ENCODE data around the gene AGAP1.

The AGAP1 gene

DNA sequence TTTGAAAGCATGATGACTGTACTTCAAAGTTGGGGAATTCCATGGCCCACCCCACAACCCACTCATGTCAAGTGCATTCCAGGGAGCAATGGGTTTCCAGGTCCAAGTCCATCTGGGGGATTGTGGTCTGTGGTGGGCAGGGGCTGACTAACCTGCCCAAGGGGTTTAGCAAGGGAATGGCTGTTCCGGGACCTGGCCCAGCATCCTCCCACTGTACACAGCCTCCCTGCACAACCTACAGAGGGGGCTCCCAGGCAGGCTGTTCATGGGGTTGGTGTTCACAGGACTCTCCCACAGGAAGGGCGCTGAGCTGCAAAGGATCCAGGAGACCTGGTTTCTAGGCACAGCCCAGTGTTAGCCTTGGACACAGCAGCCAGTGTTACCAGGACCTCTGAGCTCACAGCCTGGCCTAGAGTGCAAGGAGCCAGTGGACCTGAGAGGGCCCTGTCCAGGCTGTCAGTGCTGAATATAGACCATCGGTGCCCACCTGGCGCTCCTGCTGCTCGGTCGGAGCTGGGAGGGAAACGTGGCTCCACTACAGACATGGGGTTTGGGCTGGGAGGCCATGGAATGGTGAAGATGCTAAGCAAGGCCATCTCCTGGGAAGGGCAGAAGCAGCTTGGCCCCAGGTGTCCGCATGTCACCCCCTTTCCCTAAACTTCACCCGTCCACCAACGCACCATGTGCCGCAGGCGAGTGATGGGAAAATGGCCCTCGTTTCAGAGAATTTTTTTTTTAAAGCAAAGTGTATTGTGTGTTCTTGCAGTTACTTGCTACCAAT, 357.1 kb downstream of the AGAP1 start:
- in situ Hi-C loops (cut with HindIII; ENCODE audit: low sequenced_read_pairs), result no loop called here

DNA sequence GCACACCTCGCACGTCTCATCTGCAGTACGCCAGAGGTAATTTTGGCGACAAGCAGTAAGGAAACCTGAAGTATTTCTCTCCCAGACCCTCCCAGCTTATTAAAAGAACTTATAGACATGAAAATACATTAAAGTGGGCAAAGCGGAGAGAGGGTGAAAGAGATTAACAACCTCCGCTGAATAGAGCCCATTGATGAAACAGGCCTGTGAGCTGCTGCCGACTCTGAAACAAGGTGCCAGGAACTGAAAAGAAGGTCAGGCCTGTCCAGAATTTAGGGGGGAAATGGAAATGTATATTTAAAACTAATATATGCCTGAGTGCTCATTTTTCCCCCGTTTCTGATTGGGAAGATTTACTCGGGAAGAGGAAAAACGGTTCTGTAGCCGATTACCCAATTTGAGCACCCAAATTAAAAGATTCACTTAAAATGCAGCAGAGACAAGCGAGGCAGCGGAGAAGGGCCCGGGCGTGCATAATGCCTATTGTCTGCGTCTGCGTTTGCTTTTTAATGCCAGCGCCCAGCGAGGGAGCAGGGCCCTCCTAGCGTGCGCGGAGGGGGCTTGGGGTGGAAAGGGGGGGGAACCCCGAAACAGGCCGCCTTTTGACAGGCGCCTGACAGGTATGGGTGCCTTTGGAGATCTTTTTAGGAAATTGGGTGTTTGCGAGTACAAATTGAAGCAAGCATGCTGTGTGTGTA, 358.1 kb downstream of the AGAP1 start:
- in situ Hi-C loops (cut with HindIII; ENCODE audit: low sequenced_read_pairs), result no loop called here

DNA sequence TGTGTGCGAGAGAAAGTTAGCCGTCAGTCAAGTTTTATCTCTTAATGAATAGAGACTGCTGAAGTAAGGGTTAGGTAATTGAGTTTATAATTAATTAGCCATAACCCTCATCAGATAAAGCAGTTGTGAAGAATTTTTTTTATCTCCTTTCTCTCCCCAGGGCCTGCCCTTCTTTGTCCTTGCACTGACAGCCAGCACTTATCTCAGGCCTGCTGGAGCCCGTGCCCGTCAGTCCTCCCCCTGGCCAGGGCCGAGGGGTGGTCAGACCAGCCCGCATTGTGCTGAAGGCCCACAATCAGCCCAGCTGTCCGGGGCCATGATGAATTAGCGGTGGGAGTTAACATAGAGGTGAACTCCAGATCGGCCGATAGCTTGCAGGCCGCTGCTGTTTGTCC, 358.7 kb downstream of the AGAP1 start:
- in situ Hi-C loops (cut with HindIII; ENCODE audit: low sequenced_read_pairs), result no loop called here

DNA sequence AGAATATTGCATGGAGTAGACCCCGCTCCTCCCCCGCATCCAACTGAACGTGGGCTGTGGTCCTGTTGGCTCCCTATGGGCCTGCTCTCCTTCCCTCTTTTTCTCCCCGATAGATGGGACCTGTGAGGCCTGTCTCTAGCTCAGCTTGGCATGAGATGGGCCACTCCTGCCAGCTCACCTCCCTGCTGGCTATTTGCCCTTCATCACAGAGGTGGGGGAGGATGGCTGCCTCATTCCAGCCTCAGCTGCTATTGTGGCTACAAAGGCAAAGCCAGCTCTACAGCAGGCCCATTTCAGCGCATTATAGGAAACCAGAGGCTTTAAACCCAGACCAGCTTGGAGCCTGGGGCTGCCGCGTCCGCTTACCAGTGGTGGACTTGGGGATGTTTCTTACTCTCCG, 360.4 kb downstream of the AGAP1 start:
- in situ Hi-C loops (cut with HindIII; ENCODE audit: low sequenced_read_pairs), result no loop called here

DNA sequence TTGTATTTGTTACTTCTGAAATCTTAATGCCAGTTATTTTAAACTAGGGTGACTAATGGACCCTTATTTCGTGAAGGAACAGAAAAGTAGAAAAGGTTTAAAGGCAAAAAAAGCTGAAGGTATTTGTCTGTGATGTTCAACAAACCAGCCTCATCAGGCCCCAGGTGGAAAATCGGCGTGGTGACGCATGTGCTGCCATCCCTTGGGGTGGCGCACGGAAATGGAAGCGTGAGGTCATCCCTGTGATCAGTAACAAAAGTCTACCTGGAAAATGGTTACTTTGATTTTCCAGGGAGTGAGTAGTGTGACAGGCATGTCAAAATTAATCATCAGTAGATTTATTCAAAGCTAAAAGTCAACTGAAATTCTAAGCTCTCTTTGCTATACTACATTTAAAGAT, 361.2 kb downstream of the AGAP1 start:
- in situ Hi-C loops (cut with HindIII; ENCODE audit: low sequenced_read_pairs), result no loop called here

DNA sequence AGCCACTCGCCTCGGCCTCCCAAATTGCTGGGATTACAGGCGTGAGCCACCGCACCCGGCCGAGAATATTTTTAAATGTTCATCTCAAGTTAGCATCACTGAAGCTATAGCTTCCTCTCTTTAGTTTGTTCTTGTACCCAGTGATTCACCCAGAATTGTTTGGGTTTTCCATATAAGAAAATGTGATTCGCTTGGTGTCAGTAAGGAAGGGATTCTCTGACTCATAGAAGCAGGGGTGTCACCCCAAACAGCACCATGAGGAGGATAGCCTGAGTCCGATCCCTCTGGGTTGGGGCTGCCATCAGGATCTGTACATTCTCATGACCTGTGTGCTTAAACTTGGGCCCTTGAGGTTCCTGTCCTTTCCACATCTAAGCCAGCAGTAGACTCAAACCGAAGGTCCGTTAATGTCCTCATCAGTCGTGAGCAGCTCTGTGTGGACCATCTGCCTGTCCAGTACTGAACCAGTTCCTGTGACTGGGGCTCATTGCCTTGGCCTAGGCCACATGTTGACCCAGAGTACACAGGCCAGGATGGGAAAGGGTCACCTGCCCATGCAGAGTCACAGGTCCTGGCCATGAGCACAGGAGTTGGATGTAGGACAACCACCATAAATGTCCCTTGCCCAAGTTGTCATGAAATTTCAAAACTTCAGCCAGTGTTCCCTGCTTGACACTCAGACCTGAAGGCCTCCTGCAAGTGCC, 362.5 kb downstream of the AGAP1 start:
- in situ Hi-C loops (cut with HindIII; ENCODE audit: low sequenced_read_pairs), result no loop called here

DNA sequence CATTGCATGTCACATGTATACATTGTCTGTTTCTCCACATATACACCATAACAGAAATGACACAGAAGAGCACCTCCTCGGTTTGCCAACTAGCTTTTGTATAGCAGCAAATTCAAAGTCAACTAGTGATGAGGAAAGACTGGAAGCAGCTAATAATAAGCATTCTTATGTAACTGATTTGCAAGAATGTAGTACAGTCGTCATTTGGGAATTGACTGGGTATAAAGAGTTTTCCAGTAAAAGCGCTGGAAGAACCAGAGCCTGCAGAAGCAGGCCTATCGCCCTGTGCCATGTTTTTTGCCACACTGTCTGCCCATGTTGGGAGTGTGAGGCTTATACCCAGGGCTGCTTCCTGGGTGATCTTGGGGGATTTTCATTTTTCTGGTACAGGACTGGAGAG, 363.8 kb downstream of the AGAP1 start:
- in situ Hi-C loops (cut with HindIII; ENCODE audit: low sequenced_read_pairs), result no loop called here

DNA sequence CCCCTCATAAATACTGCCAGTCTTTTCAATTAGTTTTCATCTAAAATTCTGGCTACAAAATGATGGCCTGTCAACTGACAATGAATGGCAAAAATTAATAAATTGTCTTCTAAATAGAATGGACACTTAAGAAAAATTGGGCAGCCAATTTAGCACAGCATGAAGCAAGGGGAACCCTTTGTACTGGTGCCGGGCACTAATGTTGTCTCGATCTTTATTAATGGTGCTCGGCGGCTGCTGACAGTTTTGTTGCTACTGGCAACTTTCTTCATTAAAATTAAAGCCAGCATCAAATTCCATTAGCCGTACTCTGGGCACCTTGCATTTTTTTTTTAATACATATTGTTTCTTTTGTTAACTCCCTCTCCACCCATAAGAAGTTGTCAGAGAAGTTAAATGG, 365.0 kb downstream of the AGAP1 start:
- in situ Hi-C loops (cut with HindIII; ENCODE audit: low sequenced_read_pairs), result no loop called here

DNA sequence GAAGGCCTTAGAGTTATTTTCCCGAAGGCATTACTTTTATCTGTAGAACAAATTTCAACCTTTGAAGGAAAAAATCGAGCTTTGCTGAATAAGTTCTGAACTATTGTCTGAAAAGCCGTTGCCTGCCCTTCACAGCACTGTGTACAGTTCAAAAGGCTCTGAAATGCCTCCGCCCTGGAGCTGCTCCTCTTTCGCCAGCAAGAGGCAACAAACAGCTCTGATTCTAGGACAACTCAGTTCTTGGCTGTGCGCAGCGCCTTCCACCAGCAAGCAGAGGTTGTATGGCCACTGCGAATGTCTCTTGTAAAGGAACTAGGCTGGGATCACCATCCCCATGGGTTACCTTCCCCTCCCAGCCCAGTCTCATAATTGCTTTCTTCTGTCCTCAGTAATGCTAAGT, 365.8 kb downstream of the AGAP1 start:
- in situ Hi-C loops (cut with HindIII; ENCODE audit: low sequenced_read_pairs), result no loop called here

DNA sequence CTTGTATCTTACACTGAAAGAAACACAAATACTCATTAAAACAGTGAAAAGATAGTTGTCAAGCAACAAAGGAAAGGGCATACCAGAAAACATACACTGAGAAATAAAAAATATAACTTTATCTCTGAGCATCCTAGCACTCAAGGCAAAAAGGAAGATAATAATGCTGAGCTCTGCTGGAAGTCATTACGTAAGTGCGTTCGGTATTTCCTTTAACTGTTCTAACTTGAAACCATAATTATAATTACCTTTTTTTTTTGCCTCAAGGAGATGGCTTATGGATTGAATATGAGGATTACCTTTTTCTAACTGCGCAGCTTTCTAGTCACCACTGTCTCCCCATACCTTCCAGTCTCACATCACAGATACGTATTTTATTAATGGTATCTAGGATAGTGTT, 366.3 kb downstream of the AGAP1 start:
- in situ Hi-C loops (cut with HindIII; ENCODE audit: low sequenced_read_pairs), result no loop called here

DNA sequence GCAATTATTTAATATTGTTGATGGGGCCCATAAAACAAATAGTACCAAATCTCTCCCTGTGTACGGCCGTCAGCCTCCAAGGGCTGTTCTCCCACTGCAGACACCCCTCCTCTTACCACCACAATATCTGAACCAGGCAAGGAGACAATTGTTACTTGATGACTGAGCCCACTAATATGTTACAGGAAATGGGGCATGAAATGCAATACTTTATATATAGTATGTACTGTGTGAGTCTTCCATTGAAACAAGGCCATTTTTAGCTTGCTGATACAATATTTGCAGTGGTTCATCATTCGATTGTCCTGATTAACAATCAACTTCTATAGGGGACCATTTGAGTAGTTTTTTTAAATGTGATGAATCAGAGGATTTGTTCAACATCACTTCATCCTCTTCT, 367.0 kb downstream of the AGAP1 start:
- in situ Hi-C loops (cut with HindIII; ENCODE audit: low sequenced_read_pairs), result no loop called here

DNA sequence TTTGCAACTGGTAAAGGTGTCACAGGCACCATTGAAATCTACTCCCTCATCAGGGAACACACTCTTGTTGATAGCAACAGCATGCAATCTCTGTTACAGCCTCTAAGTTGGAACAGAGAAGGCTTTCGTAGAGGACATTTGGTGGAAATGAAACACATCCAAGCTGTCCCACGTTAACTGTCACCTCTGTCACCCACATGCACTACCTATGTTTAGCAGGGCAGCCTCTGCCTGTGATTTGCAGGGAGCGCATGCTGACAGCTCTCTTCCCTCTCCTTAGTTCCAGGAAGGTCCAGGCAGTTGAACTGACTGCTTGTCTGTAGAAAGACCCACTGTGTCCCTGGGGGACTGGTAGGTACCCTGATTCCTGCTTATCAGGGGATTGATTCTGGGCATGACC, 367.5 kb downstream of the AGAP1 start:
- in situ Hi-C loops (cut with HindIII; ENCODE audit: low sequenced_read_pairs), result no loop called here

DNA sequence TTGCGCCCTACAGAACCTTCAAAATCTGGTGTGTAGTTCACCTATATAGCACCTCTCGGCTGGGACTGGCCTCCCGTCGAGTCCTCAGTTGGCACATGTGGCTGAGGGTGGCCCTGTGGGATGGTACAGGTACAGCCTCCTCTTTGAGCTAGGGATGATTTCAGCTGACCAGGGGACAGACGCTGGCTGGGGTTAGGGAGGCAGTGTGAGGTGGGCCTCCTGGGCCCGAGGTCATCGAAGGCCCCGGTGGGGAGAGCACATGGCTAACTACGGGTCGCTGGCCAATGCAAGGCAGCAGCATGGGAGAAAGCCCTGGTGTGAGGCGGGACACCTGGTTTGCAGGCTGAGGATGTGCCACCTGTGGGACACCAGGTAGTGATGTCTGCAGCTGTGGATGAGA, 369.6 kb downstream of the AGAP1 start:
- in situ Hi-C loops (cut with HindIII; ENCODE audit: low sequenced_read_pairs), result no loop called here

DNA sequence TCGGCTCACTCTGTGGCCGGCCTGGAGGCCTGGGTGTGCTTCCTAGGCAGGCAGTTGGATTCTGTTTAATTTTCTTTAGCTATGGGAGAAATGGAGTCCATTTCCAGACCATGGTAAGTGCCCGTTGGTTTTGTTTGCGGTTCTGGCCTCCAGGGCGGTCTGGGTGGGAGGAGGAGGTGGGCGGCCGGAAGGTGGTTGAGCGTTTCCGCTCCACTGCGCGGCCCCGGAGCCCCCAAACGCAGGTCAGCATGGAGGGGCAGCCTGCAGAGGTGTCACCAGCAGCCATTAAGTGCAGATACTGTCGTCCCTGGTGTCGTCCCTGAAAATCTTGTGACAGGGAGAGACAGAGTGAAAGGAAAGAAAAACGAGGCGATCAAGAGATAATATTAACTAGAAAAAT, 370.5 kb downstream of the AGAP1 start:
- in situ Hi-C loops (cut with HindIII; ENCODE audit: low sequenced_read_pairs), result no loop called here

DNA sequence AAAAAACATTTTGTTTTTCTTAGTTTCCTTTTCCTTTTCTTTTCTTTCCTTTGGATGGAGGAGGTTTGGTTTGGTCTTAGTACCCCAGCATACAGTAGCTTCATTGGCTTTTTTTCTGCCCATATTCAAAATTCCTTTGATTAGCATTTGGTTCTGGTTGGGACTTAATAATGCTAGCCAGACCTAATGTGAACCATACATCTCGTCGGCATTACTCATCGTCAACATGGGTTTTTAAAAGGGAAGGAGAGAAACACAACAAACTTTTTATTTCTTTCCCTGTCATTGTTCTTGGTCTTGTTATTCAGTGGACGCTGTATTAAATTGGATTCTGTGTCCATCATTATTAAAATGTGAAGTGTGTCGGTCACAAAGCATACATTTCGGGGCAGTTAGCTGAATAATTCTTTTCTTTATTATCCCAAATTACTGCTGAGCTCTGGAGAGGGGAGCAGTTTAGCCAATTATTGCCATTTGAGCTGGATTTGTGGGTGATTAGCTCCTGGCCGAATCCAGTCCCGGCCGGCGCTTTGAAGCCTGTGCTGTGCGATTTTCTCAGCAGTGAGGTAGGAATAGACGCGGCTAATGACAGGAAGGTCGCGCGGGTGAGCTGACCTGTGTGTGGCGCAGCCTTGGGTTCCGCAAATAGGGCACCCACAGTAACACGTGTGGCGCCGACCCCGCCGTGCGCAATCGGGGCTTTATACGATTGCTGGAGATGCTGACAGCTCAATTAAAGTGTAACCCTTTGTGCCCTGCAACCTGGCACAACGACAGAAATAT, 371.1 kb downstream of the AGAP1 start:
- in situ Hi-C loops (cut with HindIII; ENCODE audit: low sequenced_read_pairs), result no loop called here

DNA sequence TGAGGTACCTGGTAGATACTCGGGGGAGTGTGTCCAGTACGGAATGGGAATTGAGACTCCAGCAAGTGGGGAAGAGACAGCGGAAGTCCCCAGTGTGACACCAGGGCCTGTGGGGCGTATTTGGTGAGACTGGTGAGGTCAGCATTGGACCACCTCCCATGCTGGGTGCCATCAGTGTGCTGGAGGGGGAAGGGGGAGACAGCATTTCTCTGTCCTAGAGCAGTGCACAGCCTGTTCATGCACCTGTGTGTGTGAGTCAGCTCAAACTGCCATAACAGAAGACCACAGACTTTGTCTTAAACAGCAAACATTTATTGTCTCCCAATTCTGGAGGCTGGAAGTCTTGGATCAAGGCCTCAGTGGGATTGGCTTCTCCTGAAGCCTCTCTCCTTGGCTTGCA, 372.5 kb downstream of the AGAP1 start:
- in situ Hi-C loops (cut with HindIII; ENCODE audit: low sequenced_read_pairs), result no loop called here

DNA sequence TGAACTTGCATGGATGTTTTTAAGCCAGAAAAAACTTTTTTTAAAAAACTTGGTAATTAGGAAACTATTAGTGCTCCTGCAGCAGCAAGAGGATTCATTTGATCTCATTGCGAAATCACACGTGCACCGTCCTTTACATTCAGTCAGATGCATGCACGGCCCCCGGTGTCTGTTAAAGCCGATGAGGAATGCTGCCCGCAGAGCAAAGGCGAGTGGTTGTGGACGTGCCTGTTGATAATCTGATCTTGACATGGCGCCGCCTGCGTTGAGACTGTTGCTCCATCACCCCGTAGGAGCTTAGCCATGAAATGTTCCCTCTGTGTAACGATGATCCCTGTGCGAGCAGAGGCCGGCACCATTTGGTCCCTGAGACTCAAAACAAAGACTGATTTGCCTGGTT, 374.4 kb downstream of the AGAP1 start:
- in situ Hi-C loops (cut with HindIII; ENCODE audit: low sequenced_read_pairs), result no loop called here

DNA sequence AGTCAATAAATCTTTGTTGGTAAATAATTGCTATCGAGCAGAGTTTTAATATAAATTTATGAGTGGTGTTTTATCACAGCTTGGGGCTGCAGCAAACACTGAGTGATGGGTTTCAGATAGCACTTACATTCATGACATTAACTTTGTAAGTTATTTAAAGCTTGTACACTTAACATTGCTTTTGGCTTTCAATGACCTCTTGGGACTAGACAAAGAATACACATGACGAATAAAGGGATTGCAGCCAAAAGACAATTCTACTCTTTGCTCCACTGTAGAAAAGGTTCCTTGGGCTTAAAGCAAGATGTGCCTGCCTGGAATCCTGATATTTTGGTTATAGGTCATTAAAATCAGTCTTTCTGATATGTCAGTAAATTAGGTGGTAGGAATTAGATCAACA, 374.8 kb downstream of the AGAP1 start:
- in situ Hi-C loops (cut with HindIII; ENCODE audit: low sequenced_read_pairs), result no loop called here

DNA sequence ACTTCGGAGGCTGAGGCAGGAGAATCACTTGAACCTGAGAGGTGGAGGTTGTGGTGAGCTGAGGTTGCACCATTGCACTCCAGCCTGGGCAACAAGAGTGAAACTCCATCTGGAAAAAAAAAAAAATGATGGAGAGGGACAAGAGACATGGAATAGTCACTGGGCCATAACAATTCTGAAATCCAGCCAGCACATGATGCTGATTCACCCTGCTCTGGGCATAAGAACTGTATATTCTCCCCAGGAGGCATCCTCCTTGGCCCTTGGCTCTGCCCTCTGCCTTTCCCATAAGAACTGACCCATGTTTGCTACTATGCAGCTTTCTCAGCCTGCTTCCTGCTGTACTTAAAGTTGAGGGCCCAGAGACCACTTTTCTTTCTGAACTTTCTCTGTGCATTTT, 376.7 kb downstream of the AGAP1 start:
- in situ Hi-C loops (cut with HindIII; ENCODE audit: low sequenced_read_pairs), result no loop called here

DNA sequence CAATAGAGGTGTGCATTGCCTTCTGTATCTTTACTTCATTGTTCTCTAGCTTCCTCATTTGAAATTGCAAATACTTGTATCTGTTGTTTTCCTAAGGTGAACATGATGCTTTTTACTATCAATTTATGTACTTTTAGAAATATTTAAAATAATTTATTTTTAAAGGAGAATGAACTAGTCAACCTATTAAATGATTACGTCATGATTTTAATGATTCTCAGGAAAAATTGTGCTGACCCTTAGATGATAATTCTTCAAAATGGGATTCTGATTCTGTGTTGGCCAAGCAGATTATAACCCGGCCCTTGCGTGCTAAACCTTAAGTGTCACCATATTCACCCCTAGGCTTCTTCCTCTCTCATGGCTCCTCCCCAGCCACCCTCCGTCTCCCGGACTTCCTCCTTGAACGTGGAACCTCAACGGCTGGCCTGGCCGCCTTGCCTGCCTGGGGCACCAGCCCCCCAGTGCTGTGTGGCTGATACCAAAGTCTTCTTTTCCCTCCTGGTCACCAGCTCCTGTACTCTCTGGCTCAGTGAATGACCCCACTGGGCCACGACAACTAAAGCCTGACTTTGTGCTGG, 382.3 kb downstream of the AGAP1 start:
- in situ Hi-C loops (cut with HindIII; ENCODE audit: low sequenced_read_pairs), result no loop called here

DNA sequence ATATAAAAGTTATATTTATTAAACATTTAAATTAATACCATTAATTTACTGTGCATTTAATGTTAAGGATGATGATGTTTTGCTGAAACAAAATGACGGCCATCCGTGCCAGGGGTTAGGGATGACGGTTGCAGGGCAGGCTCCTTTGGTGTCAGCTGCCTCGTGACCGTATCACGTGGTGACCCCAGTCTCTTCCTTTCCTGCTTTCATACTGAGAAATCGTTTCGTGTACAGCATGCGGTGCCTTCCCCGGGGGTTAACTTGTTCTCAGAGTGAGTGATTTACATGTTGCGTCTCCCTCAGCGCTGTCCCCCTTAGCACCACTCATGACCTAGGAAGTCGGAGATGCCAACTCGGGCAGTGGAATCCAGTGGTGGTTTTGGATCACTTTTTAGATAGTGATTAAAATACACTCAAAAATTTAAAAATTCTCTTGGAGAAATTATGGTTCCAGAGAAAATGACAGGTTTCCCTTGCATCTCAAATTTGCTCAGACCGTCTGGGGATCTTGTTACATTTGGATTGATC, 383.5 kb downstream of the AGAP1 start:
- in situ Hi-C loops (cut with HindIII; ENCODE audit: low sequenced_read_pairs), result no loop called here

All from DLD1 (cell line).